Suprapubic skin (tissue), 4 donors: ENCODE data around the gene SLC2A4.

Experiments used
- EP300 ChIP-seq: sonication (generic); formaldehyde crosslinking; IDR thresholded peaks from one replicate; pipeline ENCODE4 v1.6.1; 2017; ENCODE audit warnings: antibody characterized with exemption
- POLR2A ChIP-seq, 2 donors: fragments of 450-650 bp; IDR thresholded peaks; one replicate each; pipeline ENCODE4 v1.6.1; 2017; ENCODE audit warnings: antibody characterized with exemption in 2 of 2, mild to moderate bottlenecking in 2 of 2, moderate library complexity in 2 of 2
- POLR2AphosphoS5 ChIP-seq, 3 donors: sonication (generic); formaldehyde crosslinking; IDR thresholded peaks; one replicate each; pipeline ENCODE4 v1.6.1; 2017; ENCODE audit warnings: antibody characterized with exemption in 3 of 3
- TF ChIP-seq, protein P1 (sequence below), 2 donors: fragments of 200-600 bp in 1 of 2; fragments of 450-650 bp in 1 of 2; sonication (generic) in 1 of 2; IDR thresholded peaks; one replicate each; pipeline ENCODE4 v1.5.1; 2016 to 2019; ENCODE audit warnings: antibody characterized with exemption in 2 of 2, mild to moderate bottlenecking in 1 of 2, moderate library complexity in 1 of 2

DNA sequence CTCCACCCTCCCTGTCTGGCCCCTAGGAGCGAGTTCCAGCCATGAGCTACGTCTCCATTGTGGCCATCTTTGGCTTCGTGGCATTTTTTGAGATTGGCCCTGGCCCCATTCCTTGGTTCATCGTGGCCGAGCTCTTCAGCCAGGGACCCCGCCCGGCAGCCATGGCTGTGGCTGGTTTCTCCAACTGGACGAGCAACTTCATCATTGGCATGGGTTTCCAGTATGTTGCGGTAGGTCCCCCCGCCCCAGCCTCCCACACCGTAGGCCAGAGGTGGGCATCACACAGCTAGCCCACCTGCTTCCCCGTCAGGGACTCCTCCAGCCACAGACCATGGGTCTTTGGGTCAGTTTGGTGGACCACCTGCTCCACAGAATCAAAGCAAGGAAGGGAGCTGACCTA is 4.2 kb downstream of the SLC2A4 start:
- TF ChIP-seq, protein P1, sequence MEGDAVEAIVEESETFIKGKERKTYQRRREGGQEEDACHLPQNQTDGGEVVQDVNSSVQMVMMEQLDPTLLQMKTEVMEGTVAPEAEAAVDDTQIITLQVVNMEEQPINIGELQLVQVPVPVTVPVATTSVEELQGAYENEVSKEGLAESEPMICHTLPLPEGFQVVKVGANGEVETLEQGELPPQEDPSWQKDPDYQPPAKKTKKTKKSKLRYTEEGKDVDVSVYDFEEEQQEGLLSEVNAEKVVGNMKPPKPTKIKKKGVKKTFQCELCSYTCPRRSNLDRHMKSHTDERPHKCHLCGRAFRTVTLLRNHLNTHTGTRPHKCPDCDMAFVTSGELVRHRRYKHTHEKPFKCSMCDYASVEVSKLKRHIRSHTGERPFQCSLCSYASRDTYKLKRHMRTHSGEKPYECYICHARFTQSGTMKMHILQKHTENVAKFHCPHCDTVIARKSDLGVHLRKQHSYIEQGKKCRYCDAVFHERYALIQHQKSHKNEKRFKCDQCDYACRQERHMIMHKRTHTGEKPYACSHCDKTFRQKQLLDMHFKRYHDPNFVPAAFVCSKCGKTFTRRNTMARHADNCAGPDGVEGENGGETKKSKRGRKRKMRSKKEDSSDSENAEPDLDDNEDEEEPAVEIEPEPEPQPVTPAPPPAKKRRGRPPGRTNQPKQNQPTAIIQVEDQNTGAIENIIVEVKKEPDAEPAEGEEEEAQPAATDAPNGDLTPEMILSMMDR (IDR thresholded peaks at IDR 0.05) = no peak
- TF ChIP-seq POLR2A (IDR thresholded peaks at IDR 0.05) (no peak), EP300 (no peak), POLR2AphosphoS5 (IDR thresholded peaks at IDR 0.05) (no peak)
